Measurements from ENCODE around the gene DNAL4.

DNAL4 gene

GRCh38 chr22:38741166-38741565 is 52.8 kb downstream of the DNAL4 start:
- no peak for TF ChIP-seq POLR2AphosphoS5 (IDR thresholded peaks at IDR 0.05; ENCODE audit: low read depth, low read length)
- TF ChIP-seq REST (IDR thresholded peaks at IDR 0.05; ENCODE audit: insufficient read depth in 1 of 2, low read depth in 2 of 2, low read length in 2 of 2), result no peak
- no peak for TF ChIP-seq SIN3A (IDR thresholded peaks at IDR 0.05; ENCODE audit: borderline replicate concordance, insufficient read depth, low read length)
- no peak for TF ChIP-seq TAF1 (IDR thresholded peaks at IDR 0.05; ENCODE audit: borderline replicate concordance, insufficient read depth, low read length)
- TF ChIP-seq FOXP2 (optimal IDR thresholded peaks at IDR 0.05; ENCODE audit: borderline replicate concordance, extremely low read depth, extremely low read length, insufficient read depth), result no peak

- TF ChIP-seq TAF1 (IDR thresholded peaks at IDR 0.05; ENCODE audit: borderline replicate concordance, insufficient read depth, low read length) (no peak), SIN3A (IDR thresholded peaks at IDR 0.05; ENCODE audit: borderline replicate concordance, insufficient read depth, low read length) (no peak), POLR2AphosphoS5 (IDR thresholded peaks at IDR 0.05; ENCODE audit: low read depth, low read length) (no peak), FOXP2 (optimal IDR thresholded peaks at IDR 0.05; ENCODE audit: borderline replicate concordance, extremely low read depth, extremely low read length, insufficient read depth) (no peak), REST (IDR thresholded peaks at IDR 0.05; ENCODE audit: insufficient read depth in 1 of 2, low read depth in 2 of 2, low read length in 2 of 2) (no peak)
Measured at GRCh38 chr22:38740754-38741153, 53.2 kb downstream of the DNAL4 start.

- TF ChIP-seq FOXP2 (optimal IDR thresholded peaks at IDR 0.05; ENCODE audit: borderline replicate concordance, extremely low read depth, extremely low read length, insufficient read depth), result no peak
- TF ChIP-seq SIN3A (IDR thresholded peaks at IDR 0.05; ENCODE audit: borderline replicate concordance, insufficient read depth, low read length), result no peak
- no peak for TF ChIP-seq REST (IDR thresholded peaks at IDR 0.05; ENCODE audit: insufficient read depth in 1 of 2, low read depth in 2 of 2, low read length in 2 of 2)
Measured at GRCh38 chr22:38740116-38740723, 53.7 kb downstream of the DNAL4 start.

GRCh38 chr22:38739300-38740055 is 54.5 kb downstream of the DNAL4 start:
- TF ChIP-seq FOXP2 (optimal IDR thresholded peaks at IDR 0.05; ENCODE audit: borderline replicate concordance, extremely low read depth, extremely low read length, insufficient read depth), result no peak
- no peak for TF ChIP-seq REST (IDR thresholded peaks at IDR 0.05; ENCODE audit: insufficient read depth in 1 of 2, low read depth in 2 of 2, low read length in 2 of 2)
- TF ChIP-seq SIN3A (IDR thresholded peaks at IDR 0.05; ENCODE audit: borderline replicate concordance, insufficient read depth, low read length), result no peak
- no peak for TF ChIP-seq POLR2AphosphoS5 (IDR thresholded peaks at IDR 0.05; ENCODE audit: low read depth, low read length)
- no peak for TF ChIP-seq TAF1 (IDR thresholded peaks at IDR 0.05; ENCODE audit: borderline replicate concordance, insufficient read depth, low read length)

Data from PFSK-1 (cell line).